Calu3 (cell line): ENCODE measurements around the gene SKP2. TPM values are rescaled to one million over a fixed set of nuclear protein-coding genes. Genes with fewer than 3 reads are reported as not detected.

Experiments used
- BruUV-seq: library from RNA; stranded (reverse); fragments of 400-500 nt; replicated peaks from 2 replicates; lab custom pipeline; 2021; lab: Mats Ljungman, UMichigan
- CTCF ChIA-PET: fragments of 300-600 bp; sonication (Branson Sonifier 250); formaldehyde crosslinking; loops from one replicate; lab custom pipeline; 2022; ENCODE audit warnings: antibody characterized with exemption; lab: Charles Lee
- DNase-seq: peaks from one replicate; pipeline ENCODE4 v3.0.0; 2022
- H3K27ac Mint-ChIP-seq: one replicate; pipeline ENCODE4 v1.8.0; 2022; ENCODE audit warnings: mixed read lengths; ENCODE audit not compliant: unreplicated experiment
- H3K27me3 Mint-ChIP-seq: one replicate; pipeline ENCODE4 v1.8.0; 2022; ENCODE audit warnings: mixed read lengths; ENCODE audit not compliant: unreplicated experiment
- H3K36me3 Mint-ChIP-seq: one replicate; pipeline ENCODE4 v1.8.0; 2022; ENCODE audit warnings: mild to moderate bottlenecking, moderate library complexity, mixed read lengths; ENCODE audit not compliant: insufficient read depth, unreplicated experiment
- H3K4me1 Mint-ChIP-seq: one replicate; pipeline ENCODE4 v1.8.0; 2022; ENCODE audit warnings: mild to moderate bottlenecking, low read depth, mixed read lengths; ENCODE audit not compliant: unreplicated experiment
- H3K4me3 Mint-ChIP-seq: one replicate; pipeline ENCODE4 v1.8.0; 2022; ENCODE audit warnings: mild to moderate bottlenecking, low read depth, moderate library complexity, mixed read lengths; ENCODE audit not compliant: unreplicated experiment
- H3K9me3 Mint-ChIP-seq: one replicate; pipeline ENCODE4 v1.8.0; 2022; ENCODE audit warnings: low read depth, mixed read lengths; ENCODE audit not compliant: unreplicated experiment
- intact Hi-C: fragments of 100-400 bp; cut with micrococcal nuclease; formaldehyde crosslinking; loops from one replicate; pipeline ENCODE4 v1.10.0; 2022; ENCODE audit not compliant: unreplicated experiment
- total RNA-seq: library from RNA; stranded (reverse); gene quantifications from 2 replicates; pipeline ENCODE4 v1.2.3, GENCODE V29; 2022
- TF ChIP-seq, protein P1 (sequence below): fragments of 200-600 bp; IDR thresholded peaks from one replicate; pipeline ENCODE4 v1.8.0; 2022; ENCODE audit warnings: antibody characterized with exemption; ENCODE audit not compliant: unreplicated experiment

Gene SKP2
- total RNA-seq, 1 experiment from 2014 or later: 26.1 TPM

DNA sequence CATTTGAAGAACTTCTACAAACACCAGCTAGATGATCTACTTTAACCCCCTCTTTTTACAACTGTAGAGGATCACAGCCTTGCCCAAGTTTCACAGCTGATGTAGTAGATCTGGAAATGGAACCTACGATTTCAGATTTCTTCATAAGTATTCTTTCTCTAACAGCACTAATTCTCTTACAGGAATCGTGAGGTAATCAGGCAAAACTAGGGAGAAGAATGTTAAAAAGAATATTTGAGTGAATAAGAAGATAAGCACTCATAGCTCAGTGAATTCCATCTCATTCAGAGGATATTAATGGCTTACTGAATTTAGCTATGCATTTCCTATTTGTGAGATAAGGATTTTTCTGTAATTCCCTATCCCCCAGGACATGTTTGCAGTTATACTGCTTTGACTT, 47.7 kb downstream of the SKP2 start:
- Mint-ChIP-seq H3K4me1 (no peaks in the 10 kb centered on the region), H3K4me3 (no peak overlapping the region), H3K9me3 (no peaks in the 10 kb centered on the region), H3K36me3 (peaks cover 6% of the 10 kb centered on the region), H3K27me3 (no peaks in the 10 kb centered on the region), H3K27ac (no peak overlapping the region)
- TF ChIP-seq, protein P1, sequence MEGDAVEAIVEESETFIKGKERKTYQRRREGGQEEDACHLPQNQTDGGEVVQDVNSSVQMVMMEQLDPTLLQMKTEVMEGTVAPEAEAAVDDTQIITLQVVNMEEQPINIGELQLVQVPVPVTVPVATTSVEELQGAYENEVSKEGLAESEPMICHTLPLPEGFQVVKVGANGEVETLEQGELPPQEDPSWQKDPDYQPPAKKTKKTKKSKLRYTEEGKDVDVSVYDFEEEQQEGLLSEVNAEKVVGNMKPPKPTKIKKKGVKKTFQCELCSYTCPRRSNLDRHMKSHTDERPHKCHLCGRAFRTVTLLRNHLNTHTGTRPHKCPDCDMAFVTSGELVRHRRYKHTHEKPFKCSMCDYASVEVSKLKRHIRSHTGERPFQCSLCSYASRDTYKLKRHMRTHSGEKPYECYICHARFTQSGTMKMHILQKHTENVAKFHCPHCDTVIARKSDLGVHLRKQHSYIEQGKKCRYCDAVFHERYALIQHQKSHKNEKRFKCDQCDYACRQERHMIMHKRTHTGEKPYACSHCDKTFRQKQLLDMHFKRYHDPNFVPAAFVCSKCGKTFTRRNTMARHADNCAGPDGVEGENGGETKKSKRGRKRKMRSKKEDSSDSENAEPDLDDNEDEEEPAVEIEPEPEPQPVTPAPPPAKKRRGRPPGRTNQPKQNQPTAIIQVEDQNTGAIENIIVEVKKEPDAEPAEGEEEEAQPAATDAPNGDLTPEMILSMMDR: no peak
- no TSS peak for BruUV-seq
- no peak for DNase-seq
- intact Hi-C loops: no loop called here
- CTCF ChIA-PET: no interaction called here

DNA sequence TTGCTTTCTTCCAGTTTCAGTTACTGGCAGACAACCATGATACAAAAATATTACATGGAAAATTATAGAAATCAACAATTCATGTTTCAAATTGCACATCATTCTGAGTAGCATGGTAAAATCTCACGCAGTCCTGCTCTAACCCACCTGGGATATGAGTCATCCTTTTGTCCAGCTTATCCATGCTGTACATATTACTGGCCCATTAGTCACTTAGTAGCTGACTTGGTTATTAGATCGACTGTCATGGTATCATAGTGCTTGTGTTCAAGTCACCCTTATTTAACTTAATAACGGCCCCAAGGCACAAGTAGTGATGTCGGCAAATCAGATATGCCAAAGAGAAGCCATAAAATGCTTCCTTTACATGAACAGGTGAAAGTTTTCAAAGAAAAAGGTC, 48.6 kb downstream of the SKP2 start:
- Mint-ChIP-seq H3K4me3 (no peak overlapping the region), H3K27ac (no peak overlapping the region), H3K27me3 (no peaks in the 10 kb centered on the region), H3K4me1 (no peaks in the 10 kb centered on the region), H3K36me3 (peaks cover 5% of the 10 kb centered on the region), H3K9me3 (no peaks in the 10 kb centered on the region)
- CTCF ChIA-PET: no interaction called here
- no peak for DNase-seq
- intact Hi-C loops: no loop called here
- BruUV-seq: no TSS peak
- TF ChIP-seq, protein P1: no peak

DNA sequence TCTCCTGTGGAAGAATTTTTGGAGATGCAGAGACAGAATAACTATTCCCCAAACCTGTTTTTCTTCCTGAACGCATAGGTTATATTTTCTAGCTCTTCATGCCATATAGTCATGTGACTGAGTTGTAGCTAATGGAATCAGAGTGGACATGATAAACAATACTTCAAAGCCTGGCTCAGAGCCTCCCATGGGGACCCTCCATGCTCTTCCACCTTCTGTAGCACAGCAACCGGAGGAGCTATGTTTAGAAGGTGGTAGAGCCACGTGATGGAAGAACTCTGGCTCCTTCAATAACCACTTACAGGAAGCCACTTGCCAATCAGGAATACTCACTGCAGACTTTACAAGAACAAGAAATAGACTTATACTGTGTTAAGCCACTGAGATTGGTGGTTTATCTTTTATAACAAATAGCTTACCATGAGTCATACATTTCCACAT, 50.6 kb downstream of the SKP2 start:
- H3K4me1 Mint-ChIP-seq: no peaks in the 10 kb centered on the region
- peaks cover 7% of the 10 kb centered on the region for H3K36me3 Mint-ChIP-seq
- H3K9me3 Mint-ChIP-seq: no peaks in the 10 kb centered on the region
- DNase-seq: no peak
- CTCF ChIA-PET: interaction anchor here (0.7 kb wide), 1 partner anchor 105 kb away, joined by 4 read pairs; no protein-coding TSS in a partner anchor
- H3K27me3 Mint-ChIP-seq: no peaks in the 10 kb centered on the region
- H3K4me3 Mint-ChIP-seq: no peak overlapping the region
- intact Hi-C loops: no loop called here
- no peak overlapping the region for H3K27ac Mint-ChIP-seq
- no TSS peak for BruUV-seq
- TF ChIP-seq, protein P1: no peak

DNA sequence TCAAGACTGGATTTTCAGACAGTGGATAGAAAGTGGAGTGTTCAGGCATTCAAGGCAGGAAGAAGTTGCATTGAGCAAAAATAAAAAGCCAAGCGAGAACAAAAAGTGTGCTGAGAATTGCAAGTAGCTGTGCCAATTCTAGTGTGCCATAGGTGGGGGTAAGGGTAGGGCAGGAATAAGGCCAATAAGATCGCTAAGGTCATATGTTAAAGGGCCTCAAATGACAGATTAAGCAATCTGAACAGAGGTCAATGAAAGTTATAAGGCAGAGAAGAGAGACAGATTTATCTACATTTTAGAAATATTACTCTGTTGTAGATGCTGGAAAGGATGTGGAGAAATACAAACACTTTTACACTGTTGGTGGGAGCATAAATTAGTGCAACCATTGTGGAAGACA, 53.4 kb downstream of the SKP2 start:
- Mint-ChIP-seq H3K27ac (no peak overlapping the region), H3K4me1 (no peaks in the 10 kb centered on the region), H3K9me3 (no peaks in the 10 kb centered on the region), H3K4me3 (no peak overlapping the region), H3K27me3 (no peaks in the 10 kb centered on the region), H3K36me3 (peaks cover 7% of the 10 kb centered on the region)
- CTCF ChIA-PET: no interaction called here
- TF ChIP-seq, protein P1: no peak
- no peak for DNase-seq
- intact Hi-C loops: no loop called here
- BruUV-seq: no TSS peak
